Measurements from ENCODE around the gene LDAF1.
"Not testable (repeated sequence)": the region's sequence is repeated elsewhere in the genome, so short reads cannot be mapped to it uniquely, and the experiment has no call there.

The LDAF1 gene

DNA sequence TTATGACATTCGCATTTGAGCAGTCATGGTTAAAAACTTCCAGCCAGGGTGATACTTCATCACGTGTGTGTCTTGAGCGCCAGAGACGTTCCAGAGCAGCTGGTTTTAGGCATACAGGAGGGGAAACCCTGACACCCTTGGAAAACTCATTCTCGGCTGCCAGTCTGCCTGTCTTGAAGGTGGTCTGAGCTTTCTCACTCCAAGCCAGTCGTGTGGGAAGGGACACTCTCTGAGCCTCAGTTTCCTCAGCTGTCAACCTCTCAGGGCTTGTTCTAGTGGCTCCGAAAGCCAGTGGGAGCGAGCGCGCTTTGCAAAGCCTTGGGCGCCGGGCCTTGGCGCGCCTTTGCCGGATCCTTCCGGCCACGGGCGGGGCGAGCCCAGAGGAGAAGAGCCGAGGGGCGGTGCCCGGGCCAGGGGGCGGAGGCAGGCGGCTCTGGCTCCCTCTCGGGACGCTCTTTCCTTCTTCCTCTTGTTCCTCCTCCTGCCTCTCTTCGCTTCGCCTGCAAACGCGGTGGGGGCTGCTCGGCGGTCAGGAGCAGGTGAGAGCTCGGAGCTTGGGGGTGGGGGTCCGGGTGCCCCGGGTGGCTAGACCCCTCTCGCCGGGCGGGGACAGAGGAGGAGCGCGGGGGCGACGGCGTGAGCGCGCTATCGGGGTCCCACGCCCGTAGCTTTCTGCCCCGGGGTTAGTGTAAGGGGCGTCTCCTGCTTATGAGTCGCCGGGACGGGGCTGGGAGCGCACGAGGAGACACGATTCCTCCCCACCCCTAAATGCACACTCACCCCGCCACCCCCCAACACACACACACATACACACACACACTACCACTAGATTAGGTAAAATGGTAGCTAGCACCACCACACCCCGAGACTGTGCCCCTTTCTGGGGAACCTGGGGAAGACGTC lies at the start of gene LDAF1:
Gene LDAF1 (plus strand): TSS at position 467 of the 903 bp plus-strand sequence. CDS start 2,509 bp downstream, outside the sequence.
- peak; percentile 72 for DNase-seq (ENCODE audit: low read depth)

DNA sequence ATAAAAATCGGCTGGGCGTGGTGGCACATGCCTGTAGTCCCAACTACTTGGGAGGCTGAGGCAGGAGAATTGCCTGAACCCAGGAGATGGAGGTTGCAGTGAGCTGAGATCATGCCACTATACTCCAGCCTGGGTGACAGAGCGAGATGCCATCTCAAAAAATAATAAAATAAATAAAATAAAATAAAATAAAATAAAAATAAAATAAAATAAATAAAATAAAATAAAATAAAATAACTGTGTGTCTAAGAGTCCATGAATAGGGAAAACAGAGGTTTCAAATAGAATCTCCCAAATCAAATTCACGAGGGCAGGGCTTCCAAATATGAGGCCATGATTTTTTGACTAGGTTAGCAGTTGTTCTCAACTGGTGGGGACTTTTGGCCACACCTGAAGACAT lies 42.9 kb upstream of the LDAF1 start:
- DNase-seq (ENCODE audit: low read depth), result not testable (repeated sequence)

DNA sequence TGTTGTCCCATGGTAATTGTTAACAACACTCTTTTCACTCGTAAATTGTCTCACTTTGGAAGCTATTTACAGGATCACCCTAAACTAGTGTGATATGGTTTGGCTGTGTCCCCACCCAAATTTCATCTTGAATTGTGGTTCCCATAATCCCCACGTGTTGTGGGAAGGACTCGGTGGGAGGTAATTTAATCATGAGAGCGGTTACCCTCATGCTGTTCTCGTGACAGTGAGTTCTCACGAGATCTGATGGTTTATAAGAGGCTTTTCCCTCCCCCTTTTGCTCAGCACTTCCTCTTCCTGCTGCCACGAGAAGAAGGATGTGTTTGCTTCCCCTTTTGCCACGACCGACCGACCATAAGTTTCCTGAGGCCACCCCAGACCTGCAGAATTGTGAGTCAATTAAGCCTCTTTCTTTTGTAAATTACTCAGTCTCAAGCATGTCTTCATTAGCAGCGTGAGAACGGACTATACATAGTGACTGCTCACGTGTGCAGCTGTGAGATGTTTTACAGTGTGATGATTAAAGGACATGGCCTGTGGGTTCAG lies 42.3 kb upstream of the LDAF1 start:
- no peak for DNase-seq (ENCODE audit: low read depth)

DNA sequence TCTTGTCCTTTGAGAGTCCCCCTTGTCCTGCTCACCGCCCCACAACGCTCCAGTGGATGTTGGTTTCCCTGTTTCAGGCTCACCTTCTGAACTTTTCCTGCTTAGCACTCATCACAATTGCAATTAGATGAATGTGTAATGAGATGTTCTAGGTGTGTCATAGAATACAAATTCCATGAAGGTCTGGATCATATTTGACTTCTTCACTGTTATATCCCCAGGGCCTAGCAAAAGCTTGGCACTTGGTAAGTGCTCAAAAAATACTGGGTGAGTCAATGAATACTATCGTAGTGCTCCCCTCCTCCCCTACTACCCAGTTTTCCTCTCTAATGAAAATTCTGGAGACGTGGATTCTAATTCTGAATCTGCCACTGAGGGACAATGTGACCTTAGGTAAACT lies 40.9 kb upstream of the LDAF1 start:
- DNase-seq (ENCODE audit: low read depth), result no peak

DNA sequence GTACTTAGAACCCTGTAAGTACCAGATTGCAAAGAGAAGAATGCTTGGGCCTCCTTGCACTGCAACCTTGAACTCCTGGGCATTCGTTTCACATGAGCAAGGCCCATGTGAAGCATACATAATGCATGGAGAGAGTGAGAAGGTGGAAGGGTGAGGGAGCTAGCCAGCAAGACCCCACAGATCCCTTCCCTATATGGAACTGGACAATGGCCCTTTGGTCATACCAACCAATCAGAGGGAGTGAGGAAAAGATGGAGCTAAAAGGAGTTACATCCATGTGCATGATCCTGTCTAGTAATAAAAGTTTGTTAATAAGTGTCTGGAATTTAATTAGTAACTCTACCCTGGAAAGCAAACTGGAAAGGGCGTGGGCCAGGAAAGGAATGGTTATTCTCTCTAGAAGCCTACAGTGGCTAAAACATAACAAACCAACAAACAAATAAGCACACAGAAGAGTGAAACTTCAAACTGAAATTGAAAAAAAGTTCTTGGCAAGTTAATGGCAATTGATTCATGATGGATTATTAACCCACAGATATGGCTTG lies 37.4 kb upstream of the LDAF1 start:
- DNase-seq (ENCODE audit: low read depth), result no peak

DNA sequence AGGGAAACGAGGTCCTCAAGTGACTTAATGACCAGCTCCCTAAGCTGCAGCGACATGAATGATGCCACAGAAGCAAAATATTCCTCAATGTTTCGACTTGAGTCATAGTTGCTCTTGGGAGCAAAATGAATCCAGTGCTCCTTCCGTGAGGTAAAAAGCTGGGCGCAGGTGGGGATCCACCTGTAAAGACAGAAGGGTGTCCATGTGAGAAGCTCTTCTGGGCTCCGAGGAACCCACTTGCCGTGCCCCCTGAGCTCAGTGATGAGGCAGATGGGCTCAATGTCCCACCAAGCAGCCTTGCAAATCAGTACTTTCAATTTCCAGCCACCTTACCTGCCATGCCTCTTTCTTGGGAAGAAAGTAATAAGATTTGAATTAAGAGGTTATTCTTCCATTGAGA lies 33.3 kb upstream of the LDAF1 start:
- no peak for DNase-seq (ENCODE audit: low read depth)

DNA sequence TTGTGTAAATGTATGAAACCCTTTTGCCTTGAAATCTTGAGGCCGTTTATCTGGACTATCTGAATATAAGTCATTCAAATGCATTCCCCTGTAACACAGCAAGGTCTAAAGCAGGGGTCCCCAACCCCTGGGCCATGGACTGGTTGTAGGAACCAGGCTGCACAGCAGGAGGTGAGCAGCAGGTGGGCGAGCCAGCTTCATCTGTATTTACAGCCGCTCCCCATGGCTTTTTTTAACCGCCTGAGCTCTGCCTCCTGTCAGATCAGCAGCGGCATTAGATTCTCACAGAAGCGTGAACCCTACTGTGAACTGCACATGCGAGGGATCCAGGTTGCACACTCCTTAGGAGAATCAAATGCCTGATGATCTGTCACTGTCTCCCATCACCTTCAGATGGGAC lies 32.0 kb upstream of the LDAF1 start:
- DNase-seq (ENCODE audit: low read depth), result no peak

DNA sequence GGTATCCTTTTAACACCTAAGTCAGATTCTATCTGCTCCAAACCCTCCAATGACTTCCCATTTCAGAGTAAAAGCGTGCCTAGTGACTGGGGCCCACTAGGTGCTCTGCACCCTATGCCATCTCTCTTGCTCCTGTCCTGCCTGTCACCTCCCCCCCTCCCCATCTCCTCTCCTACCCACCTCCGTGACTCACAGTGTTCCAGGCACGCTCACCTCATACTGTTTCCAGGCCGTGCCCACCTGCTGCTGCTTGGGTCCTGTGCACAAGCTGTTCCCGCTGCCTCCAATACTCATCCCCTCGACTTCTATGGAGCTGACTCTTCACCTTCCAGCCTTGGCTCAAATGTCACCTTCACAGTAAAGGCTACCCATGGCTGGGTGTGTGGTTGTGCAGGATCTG lies 29.5 kb upstream of the LDAF1 start:
- no peak for DNase-seq (ENCODE audit: low read depth)

DNA sequence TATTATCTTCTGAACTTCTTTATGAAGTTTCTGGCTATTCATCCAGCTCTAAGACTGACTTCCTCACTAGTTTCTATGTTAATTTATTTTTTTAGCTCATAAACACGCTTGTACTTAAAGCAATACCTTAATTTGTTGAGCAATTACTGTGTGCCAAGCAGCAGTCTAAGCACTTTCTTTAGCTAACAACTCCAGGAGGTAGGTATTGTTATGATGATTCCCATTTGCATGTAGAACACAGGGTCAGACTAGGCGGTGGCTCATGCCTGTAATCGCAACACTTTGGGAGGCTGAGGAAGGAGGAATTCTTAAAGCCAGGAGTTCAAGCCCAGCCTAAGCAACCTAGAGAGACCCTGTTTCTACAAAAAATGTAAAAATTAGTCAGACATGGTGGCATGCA lies 27.7 kb upstream of the LDAF1 start:
- no peak for DNase-seq (ENCODE audit: low read depth)

DNA sequence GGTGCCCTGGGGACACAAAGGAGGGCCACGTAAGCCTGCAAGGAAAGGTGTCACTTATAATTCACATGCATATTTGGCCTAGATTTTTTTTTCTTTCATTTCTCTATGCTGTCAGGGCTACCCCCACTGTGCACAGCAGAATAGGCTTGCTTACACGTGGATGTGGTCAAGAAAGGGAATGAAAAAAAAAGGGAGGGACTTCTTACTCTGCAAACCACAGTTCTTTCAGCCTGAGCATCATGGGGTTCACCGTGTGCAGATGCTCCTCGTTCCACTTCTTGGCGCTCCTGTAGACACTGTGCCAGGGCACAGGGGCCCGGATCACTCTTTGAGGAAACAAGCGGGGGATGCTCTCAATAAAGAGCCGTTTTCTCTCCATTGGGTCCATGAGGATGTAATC lies 24.4 kb upstream of the LDAF1 start:
- no peak for DNase-seq (ENCODE audit: low read depth)

DNA sequence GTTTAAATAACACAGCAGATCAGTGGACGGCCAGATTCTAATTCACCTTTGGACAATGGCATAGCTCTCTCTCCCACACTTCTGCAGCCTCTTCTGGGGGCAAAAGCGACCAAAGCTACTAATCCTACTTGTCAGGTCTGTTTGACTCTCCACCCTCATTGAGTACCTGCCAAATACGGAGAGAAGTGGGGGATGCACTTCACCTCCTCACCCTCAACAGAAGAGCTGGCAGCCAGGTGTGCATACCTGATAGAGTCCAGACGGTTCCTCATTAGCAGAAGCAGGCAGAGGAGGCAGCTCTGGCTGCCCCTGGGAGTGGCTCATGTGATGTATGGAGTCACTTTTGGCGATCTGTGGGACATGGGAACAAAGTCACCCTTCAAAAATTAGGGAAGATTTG lies 12.7 kb upstream of the LDAF1 start:
- no peak for DNase-seq (ENCODE audit: low read depth)

DNA sequence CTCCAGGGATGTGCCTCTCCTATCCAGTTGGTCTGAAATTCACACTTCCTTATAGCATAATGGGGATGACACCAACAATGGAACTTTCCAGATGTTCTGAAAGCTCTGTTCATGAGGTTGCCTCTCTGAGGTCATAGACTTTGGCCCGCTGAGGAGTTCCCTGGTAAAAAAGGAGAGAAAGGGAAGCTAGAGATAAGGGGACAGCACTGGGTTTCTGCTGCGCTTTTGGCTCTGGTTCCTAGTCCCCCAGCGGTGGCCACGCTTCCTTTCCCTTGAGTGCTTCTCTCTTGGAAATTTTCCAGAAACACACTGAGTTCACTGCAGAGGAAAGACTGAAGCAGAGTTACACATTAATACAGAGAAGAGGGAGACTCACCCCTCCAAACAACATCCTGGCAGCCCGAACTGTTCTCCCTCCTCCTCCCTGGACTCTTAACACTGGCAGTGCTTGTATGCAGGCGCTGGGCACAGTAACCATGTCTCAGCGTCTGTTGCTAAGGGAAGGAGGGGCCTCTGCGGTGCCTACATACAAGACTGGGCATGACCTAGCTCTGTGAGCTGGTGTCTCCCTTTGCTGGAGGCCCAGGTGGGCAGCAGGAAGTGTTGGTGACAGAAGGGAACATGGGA lies 8.0 kb upstream of the LDAF1 start, which contains the start of gene DNAH3:
Gene DNAH3 (minus strand): TSS at position 472 of the 627 bp plus-strand sequence. CDS start 527 bp downstream, outside the sequence.
- no peak for DNase-seq (ENCODE audit: low read depth)

DNA sequence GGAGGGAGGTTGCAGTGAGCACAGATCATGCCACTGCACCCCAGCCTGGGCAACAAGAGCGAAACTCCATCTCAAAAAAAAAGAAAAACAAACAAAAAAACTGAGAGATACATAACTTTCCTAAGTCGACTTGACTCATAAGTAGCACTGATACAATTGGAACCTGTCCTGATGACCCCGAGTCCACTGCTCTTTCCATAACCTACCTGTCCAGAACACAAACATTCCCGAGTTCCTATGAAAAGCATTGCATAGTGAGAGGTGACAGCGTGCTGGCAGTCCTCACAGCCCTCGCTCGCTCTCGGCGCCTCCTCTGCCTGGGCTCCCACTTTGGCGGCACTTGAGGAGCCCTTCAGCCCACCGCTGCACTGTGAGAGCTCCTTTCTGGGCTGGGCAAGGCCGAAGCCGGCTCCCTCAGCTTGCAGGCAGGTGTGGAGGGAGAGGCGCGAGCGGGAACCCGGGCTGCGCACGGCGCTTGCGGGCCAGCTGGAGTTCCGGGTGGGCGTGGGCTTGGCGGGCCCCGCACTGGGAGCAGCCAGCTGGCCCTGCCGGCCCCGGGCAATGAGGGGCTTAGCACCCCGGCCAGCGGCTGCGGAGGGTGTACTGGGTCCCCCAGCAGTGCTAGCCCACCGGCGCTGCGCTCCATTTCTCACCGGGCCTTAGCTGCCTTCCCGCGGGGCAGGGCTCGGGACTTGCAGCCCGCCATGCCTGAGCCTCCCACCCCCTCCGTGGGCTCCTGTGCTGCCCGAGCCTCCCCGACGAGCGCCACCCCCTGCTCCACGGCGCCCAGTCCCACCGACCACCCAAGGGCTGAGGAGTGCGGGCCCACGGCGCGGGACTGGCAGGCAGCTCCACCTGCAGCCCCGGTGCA lies 6.1 kb upstream of the LDAF1 start:
- not testable (repeated sequence) for DNase-seq (ENCODE audit: low read depth)

DNA sequence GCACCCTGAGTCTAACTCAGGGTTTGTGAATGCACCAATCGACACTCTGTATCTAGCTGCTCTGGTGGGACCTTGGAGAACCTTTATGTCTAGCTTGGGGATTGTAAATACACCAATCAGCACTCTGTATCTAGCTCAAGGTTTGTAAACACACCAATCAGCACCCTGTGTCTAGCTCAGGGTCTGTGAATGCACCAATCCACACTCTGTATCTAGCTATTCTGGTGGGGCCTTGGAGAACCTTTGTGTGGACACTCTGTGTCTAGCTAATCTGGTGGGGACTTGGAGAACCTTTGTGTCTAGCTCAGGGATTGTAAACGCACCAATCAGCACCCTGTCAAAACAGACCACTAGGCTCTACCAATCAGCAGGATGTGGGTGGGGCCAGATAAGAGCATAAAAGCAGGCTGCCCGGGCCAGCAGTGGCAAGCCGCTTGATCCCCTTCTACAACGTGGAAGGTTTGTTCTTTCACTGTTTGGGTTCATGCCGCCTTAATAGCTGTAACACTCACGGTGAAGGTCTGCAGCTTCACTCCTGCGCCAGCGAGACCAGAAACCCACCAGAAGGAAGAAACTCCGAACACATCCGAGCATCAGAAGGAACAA lies 5.2 kb upstream of the LDAF1 start:
- not testable (repeated sequence) for DNase-seq (ENCODE audit: low read depth)

DNA sequence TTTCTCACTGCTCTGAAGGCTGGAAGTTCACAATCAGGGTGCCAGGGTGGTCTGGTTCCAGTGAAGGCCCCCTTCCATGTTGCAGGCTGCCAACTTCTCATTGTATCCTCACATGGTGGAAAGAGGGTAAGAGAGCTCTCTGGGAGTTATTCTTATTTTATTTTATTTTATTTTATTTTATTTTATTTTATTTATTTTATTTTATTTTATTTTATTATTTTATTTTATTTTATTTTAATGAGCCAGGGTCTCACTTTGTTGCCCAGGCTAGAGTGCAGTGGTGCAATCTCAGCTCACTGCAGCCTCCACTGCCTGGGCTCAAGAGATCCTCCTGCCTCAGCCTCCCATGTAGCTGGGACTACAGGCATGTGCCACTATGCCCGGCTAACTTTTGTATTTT lies 2.5 kb upstream of the LDAF1 start:
- DNase-seq (ENCODE audit: low read depth), result not testable (repeated sequence)

DNA sequence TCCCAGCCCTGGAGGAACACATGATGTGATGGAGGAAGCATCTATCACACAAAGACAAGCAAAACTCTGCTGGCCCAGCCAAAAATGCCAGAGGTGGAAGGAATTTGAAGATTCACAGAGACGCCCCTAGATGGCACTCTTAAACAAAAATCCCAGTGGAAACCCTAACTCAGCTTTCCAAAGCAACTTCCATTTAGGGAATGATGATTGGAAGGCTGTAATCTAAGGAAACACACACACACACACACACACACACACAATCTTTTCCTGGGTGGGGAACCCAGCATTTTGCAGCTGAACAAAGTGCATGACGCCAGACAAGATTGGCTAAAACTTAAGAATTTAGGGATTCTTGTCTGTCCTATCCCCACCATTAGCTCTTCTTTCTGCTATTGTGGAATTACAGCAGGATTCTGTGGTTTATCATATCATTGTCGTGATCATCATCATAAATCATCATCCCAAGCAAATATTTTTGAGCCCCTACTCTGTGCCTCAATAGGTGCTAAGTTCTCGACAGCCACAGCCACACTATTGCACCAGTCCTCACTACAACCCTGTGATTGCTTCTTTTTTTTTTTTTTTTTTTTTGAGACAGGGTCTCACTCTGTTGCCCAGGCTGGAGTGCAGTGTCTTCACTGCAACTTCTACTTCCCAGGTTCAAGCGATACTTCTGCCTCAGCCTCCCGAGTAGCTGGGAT lies 1.6 kb upstream of the LDAF1 start:
- DNase-seq (ENCODE audit: low read depth), result no peak

DNA sequence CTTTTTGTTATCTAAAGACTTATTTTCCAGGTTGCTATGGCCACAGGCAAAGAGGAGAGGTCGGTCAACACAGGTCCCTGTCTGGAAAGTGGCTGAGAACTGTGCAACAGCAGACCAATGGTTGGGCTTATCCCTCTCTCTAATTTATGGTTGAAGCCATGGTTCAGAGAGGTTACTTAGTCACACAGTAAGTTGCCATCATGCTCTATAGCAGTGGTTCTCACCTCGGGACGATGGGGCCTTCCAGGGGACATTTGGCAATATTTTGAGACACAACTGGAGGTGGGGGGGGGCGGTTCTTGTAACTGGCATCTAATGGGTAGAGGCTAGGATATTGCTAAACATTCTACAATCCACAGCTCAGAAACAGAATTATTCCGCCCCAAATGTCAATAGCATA lies 842 bp upstream of the LDAF1 start:
- DNase-seq (ENCODE audit: low read depth), result no peak

DNA sequence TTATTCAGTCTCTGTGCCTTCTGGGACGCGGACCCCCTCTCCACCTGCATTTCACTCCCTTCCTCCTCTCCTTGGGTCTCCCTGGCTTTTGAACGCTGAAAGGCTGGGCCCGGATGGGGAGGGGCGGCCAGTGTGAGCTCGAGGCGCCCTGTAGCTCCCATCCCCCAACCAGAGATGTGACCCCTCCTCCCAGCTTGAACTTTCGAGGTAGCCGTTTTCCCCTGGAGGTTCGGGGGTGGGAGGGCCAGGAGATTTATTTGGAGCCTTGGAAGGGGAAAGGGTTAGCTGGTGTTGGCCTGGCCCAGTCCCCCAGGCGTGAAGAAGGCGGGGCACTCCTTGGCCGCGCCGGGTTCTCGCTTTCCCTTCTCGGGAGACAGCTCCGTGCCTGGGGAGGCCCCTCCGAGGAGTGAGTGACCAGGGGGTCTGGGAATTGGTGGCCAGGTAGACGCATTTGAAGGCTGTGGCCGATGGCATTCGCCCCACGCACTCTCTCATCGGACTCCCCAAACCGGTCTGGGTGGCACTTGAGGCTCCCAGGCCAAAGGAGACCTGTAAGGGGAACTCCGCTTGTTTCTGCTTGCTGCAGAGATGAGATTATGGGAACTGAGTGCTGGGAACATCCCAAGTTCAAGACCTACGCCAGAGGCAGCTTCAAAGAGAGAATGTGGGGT lies 942 bp downstream of the LDAF1 start:
- DNase-seq (ENCODE audit: low read depth), result no peak

DNA sequence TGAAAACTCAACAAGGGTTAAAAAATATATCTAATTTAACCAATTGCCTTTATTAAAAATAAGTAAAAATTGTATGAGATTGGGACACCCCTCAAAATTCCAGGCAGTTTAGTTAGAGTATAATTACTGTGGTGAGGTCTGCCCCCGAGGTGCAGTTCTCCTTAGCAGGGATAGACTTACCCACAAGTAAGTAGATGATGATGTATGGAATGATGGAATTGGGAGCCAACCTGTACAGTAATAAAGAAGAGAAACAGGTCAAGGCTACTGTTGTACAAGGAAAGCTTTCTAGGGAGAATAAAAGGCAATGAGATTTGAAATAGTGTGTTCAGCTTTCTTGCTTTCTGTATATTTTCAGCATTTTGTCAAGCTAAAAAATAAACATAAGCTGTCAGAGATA lies 1.8 kb downstream of the LDAF1 start:
- no peak for DNase-seq (ENCODE audit: low read depth)

DNA sequence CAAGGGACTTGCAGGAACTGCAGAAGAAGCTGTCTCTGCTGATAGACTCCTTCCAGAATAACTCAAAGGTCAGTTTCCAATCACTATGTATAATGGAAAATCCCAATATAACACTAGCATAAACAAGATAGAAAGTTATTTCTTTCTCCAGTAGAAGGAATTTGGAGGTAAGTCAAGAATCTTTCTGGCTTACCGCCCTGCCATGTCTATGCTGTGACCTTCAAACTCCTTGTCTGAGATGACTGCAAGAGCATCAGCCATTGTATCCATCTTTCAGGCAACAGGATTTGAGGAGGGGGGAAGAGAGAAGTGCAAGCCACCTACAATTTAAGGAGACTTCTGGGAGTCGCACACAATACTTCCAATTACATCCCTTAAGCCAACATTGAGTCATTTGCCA lies 2.7 kb downstream of the LDAF1 start:
- DNase-seq (ENCODE audit: low read depth), result no peak
